WTC11 (cell line): ENCODE data around the gene GAS2. TPM values are rescaled to one million over a fixed set of nuclear protein-coding genes. Genes with fewer than 3 reads are reported as not detected.

Experiments used
- ATAC-seq: fragments of 200-7000 bp; cut with Tn5 transposase; 2 replicates; pipeline ENCODE4 v1.10.0; 2021; ENCODE audit warnings: mild to moderate bottlenecking, moderate library complexity
- CTCF ChIA-PET: fragments of 300-600 bp; sonication (Branson Sonifier 250); formaldehyde crosslinking; loops from one replicate; lab custom pipeline; 2021; ENCODE audit warnings: antibody characterized with exemption; lab: Charles Lee
- POLR2A ChIA-PET: fragments of 350-600 bp; sonication (Branson Sonifier 250); formaldehyde crosslinking; loops from one replicate; lab custom pipeline; 2021; ENCODE audit warnings: antibody characterized with exemption; lab: Charles Lee
- DNase-seq: peaks from one replicate; pipeline ENCODE4 v3.0.0; 2021; ENCODE audit warnings: low spot score
- H3K27ac Mint-ChIP-seq: 2 replicates; pipeline ENCODE4 v1.8.0; 2021; ENCODE audit warnings: mixed read lengths
- H3K27me3 Mint-ChIP-seq: 2 replicates; pipeline ENCODE4 v1.8.0; 2021; ENCODE audit warnings: low read depth, mild to moderate bottlenecking, moderate library complexity, mixed read lengths
- H3K36me3 Mint-ChIP-seq: 2 replicates; pipeline ENCODE4 v1.8.0; 2021; ENCODE audit warnings: mixed read lengths
- H3K4me1 Mint-ChIP-seq: 2 replicates; pipeline ENCODE4 v1.8.0; 2022; ENCODE audit warnings: mixed read lengths
- H3K4me3 Mint-ChIP-seq: 2 replicates; pipeline ENCODE4 v1.8.0; 2021; ENCODE audit warnings: mild to moderate bottlenecking, moderate library complexity, mixed read lengths
- H3K9me3 Mint-ChIP-seq: 2 replicates; pipeline ENCODE4 v1.8.0; 2021; ENCODE audit warnings: mixed read lengths
- AR ChIP-seq: fragments of 250-450 bp; sonication (Bioruptor Pico); IDR thresholded peaks from 2 replicates; pipeline ENCODE4 v1.9.0; 2021; ENCODE audit warnings: mild to moderate bottlenecking
- CTCF ChIP-seq: fragments of 200-600 bp; IDR thresholded peaks from 2 replicates; pipeline ENCODE4 v1.8.0; 2022; ENCODE audit warnings: antibody characterized with exemption
- E2F5 ChIP-seq: sonication (generic); formaldehyde crosslinking; IDR thresholded peaks from 2 replicates; pipeline ENCODE4 v1.8.1; 2022; ENCODE audit warnings: mild to moderate bottlenecking, moderate library complexity, missing genetic modification reagents
- ELF4 ChIP-seq: sonication (generic); formaldehyde crosslinking; IDR thresholded peaks from 2 replicates; pipeline ENCODE4 v1.8.1; 2022; ENCODE audit warnings: low read depth, mild to moderate bottlenecking, moderate library complexity, missing genetic modification reagents
- FOXJ3 ChIP-seq: sonication (generic); formaldehyde crosslinking; IDR thresholded peaks from 2 replicates; pipeline ENCODE4 v1.9.0; 2021; ENCODE audit warnings: missing genetic modification reagents, mild to moderate bottlenecking, borderline replicate concordance
- FOXP1 ChIP-seq: sonication (generic); formaldehyde crosslinking; IDR thresholded peaks from 2 replicates; pipeline ENCODE4 v1.8.0; 2022; ENCODE audit warnings: missing genetic modification reagents, mild to moderate bottlenecking, moderate library complexity, borderline replicate concordance
- GTF2I ChIP-seq: fragments of 250-450 bp; sonication (Bioruptor Pico); conservative IDR thresholded peaks from 2 replicates; pipeline ENCODE4 v1.4.0; 2021; ENCODE audit warnings: mild to moderate bottlenecking
- JAZF1 ChIP-seq: fragments of 250-450 bp; sonication (Bioruptor Pico); IDR thresholded peaks from 2 replicates; pipeline ENCODE4 v1.9.0; 2021; ENCODE audit warnings: moderate library complexity, mild to moderate bottlenecking, inconsistent platforms
- JUN ChIP-seq: sonication (generic); formaldehyde crosslinking; IDR thresholded peaks from 2 replicates; pipeline ENCODE4 v1.8.0; 2023; ENCODE audit warnings: mild to moderate bottlenecking, missing genetic modification reagents
- MXD4 ChIP-seq: fragments of 250-450 bp; sonication (Bioruptor Pico); IDR thresholded peaks from 2 replicates; pipeline ENCODE4 v1.8.0; 2021; ENCODE audit warnings: mild to moderate bottlenecking, moderate library complexity, borderline replicate concordance
- NFATC4 ChIP-seq: fragments of 250-450 bp; sonication (Bioruptor Pico); IDR thresholded peaks from 2 replicates; pipeline ENCODE4 v1.9.0; 2021; ENCODE audit warnings: mild to moderate bottlenecking
- NR3C1 ChIP-seq: sonication (generic); formaldehyde crosslinking; conservative IDR thresholded peaks from 2 replicates; pipeline ENCODE4 v1.8.1; 2023; ENCODE audit warnings: low read depth, mild to moderate bottlenecking, missing genetic modification reagents
- OVOL2 ChIP-seq: fragments of 250-450 bp; sonication (Bioruptor Pico); IDR thresholded peaks from 2 replicates; pipeline ENCODE4 v1.9.0; 2021; ENCODE audit warnings: mild to moderate bottlenecking, borderline replicate concordance
- RELA ChIP-seq: sonication (generic); formaldehyde crosslinking; IDR thresholded peaks from 2 replicates; pipeline ENCODE4 v1.8.1; 2022; ENCODE audit warnings: missing genetic modification reagents, mild to moderate bottlenecking, borderline replicate concordance
- RORB ChIP-seq: fragments of 250-450 bp; sonication (Bioruptor Pico); IDR thresholded peaks from 2 replicates; pipeline ENCODE4 v1.9.0; 2021; ENCODE audit warnings: mild to moderate bottlenecking
- STAT6 ChIP-seq: sonication (generic); formaldehyde crosslinking; conservative IDR thresholded peaks from 2 replicates; pipeline ENCODE4 v1.8.1; 2023; ENCODE audit warnings: mild to moderate bottlenecking, low read depth, missing genetic modification reagents, moderate library complexity
- TCF7 ChIP-seq: sonication (generic); formaldehyde crosslinking; IDR thresholded peaks from 2 replicates; pipeline ENCODE4 v1.8.0; 2022; ENCODE audit warnings: mild to moderate bottlenecking, low read depth, missing genetic modification reagents, moderate library complexity
- ZNF396 ChIP-seq: fragments of 250-450 bp; sonication (Bioruptor Pico); IDR thresholded peaks from 2 replicates; pipeline ENCODE4 v1.8.0; 2021; ENCODE audit warnings: mild to moderate bottlenecking, moderate library complexity, borderline replicate concordance
- ZNF416 ChIP-seq: fragments of 250-450 bp; sonication (Bioruptor Pico); IDR thresholded peaks from 2 replicates; pipeline ENCODE4 v1.9.0; 2021; ENCODE audit warnings: mild to moderate bottlenecking, inconsistent platforms
- ZNF423 ChIP-seq: fragments of 250-450 bp; sonication (Bioruptor Pico); IDR thresholded peaks from 2 replicates; pipeline ENCODE4 v2.1.2; 2022; ENCODE audit warnings: mild to moderate bottlenecking, moderate library complexity
- ZNF671 ChIP-seq: fragments of 250-450 bp; sonication (Bioruptor Pico); IDR thresholded peaks from 2 replicates; pipeline ENCODE4 v1.8.0; 2021; ENCODE audit warnings: mild to moderate bottlenecking
- ZSCAN18 ChIP-seq: fragments of 250-450 bp; sonication (Bioruptor Pico); IDR thresholded peaks from 2 replicates; pipeline ENCODE4 v2.1.2; 2022; ENCODE audit warnings: mild to moderate bottlenecking, moderate library complexity
- total RNA-seq: library from RNA; stranded (reverse); gene quantifications from 3 replicates; pipeline ENCODE4 v1.2.3, GENCODE V29; 2021
- TF ChIP-seq, protein P1 (sequence below): sonication (generic); formaldehyde crosslinking; conservative IDR thresholded peaks from 2 replicates; pipeline ENCODE4 v1.8.1; 2022; ENCODE audit warnings: mild to moderate bottlenecking, missing genetic modification reagents
- TF ChIP-seq, protein P2 (sequence below): sonication (generic); formaldehyde crosslinking; IDR thresholded peaks from 2 replicates; pipeline ENCODE4 v1.8.0; 2022; ENCODE audit warnings: mild to moderate bottlenecking, missing genetic modification reagents
- TF ChIP-seq, protein P3 (sequence below): sonication (generic); formaldehyde crosslinking; IDR thresholded peaks from 2 replicates; pipeline ENCODE4 v1.8.0; 2022; ENCODE audit warnings: mild to moderate bottlenecking, missing genetic modification reagents

The GAS2 gene
- total RNA-seq, 1 experiment from 2014 or later: 1.8 TPM

DNA sequence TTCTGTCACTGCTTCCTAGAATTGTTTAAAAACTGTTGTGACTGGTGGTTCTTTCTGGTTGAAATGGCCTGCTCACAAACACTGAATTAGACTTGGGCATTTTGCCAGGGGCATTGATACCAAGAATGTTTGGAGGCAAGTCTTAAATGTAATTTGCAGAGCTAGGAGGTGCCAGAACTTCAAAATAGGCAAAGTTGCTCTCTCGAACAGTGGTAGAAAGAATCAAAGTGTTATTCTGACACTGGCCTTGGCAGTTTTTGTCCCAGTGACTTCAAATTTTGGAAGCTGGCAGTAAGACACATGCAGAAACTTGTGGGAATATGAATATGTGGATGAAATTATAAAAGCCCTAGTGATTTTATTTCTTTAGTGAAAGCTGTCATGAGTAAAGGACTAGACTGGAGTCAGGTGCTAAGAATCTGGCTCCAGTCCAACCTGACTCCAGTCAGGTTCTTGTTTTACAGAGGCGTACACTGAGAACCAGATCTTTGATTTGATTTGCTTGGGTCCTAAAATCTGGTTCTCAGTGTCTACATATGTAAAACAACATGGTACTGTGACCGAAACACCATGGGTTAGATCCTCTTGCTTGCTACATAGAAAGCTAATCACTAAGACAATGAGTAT is 142.3 kb downstream of the GAS2 start:
- no peak for ATAC-seq
- H3K4me3 Mint-ChIP-seq: no peak overlapping the region
- no peak for TF ChIP-seq ZSCAN18 (CRISPR knock-in tag)
- no peak for TF ChIP-seq GTF2I (CRISPR knock-in tag)
- TF ChIP-seq, protein P1, sequence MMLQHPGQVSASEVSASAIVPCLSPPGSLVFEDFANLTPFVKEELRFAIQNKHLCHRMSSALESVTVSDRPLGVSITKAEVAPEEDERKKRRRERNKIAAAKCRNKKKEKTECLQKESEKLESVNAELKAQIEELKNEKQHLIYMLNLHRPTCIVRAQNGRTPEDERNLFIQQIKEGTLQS (CRISPR knock-in tag): no peak
- no peak for TF ChIP-seq RELA (CRISPR knock-in tag)
- TF ChIP-seq JAZF1 (CRISPR knock-in tag): no peak
- no peak for TF ChIP-seq E2F5 (CRISPR knock-in tag)
- no peak for TF ChIP-seq JUN
- TF ChIP-seq FOXP1 (CRISPR knock-in tag): no peak
- TF ChIP-seq MXD4 (CRISPR knock-in tag): no peak
- no peak for TF ChIP-seq OVOL2
- no peak for TF ChIP-seq CTCF
- CTCF ChIA-PET: no interaction called here
- H3K36me3 Mint-ChIP-seq: peaks cover 9% of the 10 kb centered on the region
- no peak for DNase-seq
- no peak overlapping the region for H3K27ac Mint-ChIP-seq
- POLR2A ChIA-PET: no interaction called here
- H3K9me3 Mint-ChIP-seq: peaks cover 14% of the 10 kb centered on the region
- peaks cover 8% of the 10 kb centered on the region for H3K4me1 Mint-ChIP-seq
- no peaks in the 10 kb centered on the region for H3K27me3 Mint-ChIP-seq

GRCh38 chr11:22809893-22810292 is 143.5 kb downstream of the GAS2 start:
- H3K4me3 Mint-ChIP-seq: no peak overlapping the region
- H3K9me3 Mint-ChIP-seq: peaks cover 14% of the 10 kb centered on the region
- CTCF ChIA-PET: no interaction called here
- no peak for ATAC-seq
- peaks cover 8% of the 10 kb centered on the region for H3K4me1 Mint-ChIP-seq
- no peak overlapping the region for H3K27ac Mint-ChIP-seq
- peaks cover 9% of the 10 kb centered on the region for H3K36me3 Mint-ChIP-seq
- H3K27me3 Mint-ChIP-seq: no peaks in the 10 kb centered on the region
- POLR2A ChIA-PET: no interaction called here
- DNase-seq: no peak
- no peak for TF ChIP-seq NR3C1 (CRISPR knock-in tag)
- no peak for TF ChIP-seq ELF4 (CRISPR knock-in tag)
- TF ChIP-seq TCF7 (CRISPR knock-in tag): no peak
- TF ChIP-seq, protein P2, sequence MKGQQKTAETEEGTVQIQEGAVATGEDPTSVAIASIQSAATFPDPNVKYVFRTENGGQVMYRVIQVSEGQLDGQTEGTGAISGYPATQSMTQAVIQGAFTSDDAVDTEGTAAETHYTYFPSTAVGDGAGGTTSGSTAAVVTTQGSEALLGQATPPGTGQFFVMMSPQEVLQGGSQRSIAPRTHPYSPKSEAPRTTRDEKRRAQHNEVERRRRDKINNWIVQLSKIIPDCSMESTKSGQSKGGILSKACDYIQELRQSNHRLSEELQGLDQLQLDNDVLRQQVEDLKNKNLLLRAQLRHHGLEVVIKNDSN: no peak
- no peak for TF ChIP-seq ZNF671 (CRISPR knock-in tag)
- no peak for TF ChIP-seq ZNF416
- TF ChIP-seq, protein P3, sequence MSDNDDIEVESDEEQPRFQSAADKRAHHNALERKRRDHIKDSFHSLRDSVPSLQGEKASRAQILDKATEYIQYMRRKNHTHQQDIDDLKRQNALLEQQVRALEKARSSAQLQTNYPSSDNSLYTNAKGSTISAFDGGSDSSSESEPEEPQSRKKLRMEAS: no peak
- no peak for TF ChIP-seq AR
- TF ChIP-seq FOXJ3 (CRISPR knock-in tag): no peak
- no peak for TF ChIP-seq ZNF396
- TF ChIP-seq RORB (CRISPR knock-in tag): no peak
- no peak for TF ChIP-seq STAT6 (CRISPR knock-in tag)
- TF ChIP-seq ZNF423 (CRISPR knock-in tag): no peak
- no peak for TF ChIP-seq E2F5 (CRISPR knock-in tag)
- no peak for TF ChIP-seq NFATC4 (CRISPR knock-in tag)
